Measurements from ENCODE around the gene RAD51C.
"Not testable (repeated sequence)": the region's sequence is repeated elsewhere in the genome, so short reads cannot be mapped to it uniquely, and the experiment has no call there.

The RAD51C gene

GRCh38 chr17:58747674-58748073, 55.3 kb downstream of the RAD51C start:
- DNase-seq = no peak

- not testable (repeated sequence) for DNase-seq
Measured at GRCh38 chr17:58749627-58750026, 57.2 kb downstream of the RAD51C start.

- DNase-seq = no peak
Measured at GRCh38 chr17:58753026-58753425, 60.6 kb downstream of the RAD51C start.

DNA sequence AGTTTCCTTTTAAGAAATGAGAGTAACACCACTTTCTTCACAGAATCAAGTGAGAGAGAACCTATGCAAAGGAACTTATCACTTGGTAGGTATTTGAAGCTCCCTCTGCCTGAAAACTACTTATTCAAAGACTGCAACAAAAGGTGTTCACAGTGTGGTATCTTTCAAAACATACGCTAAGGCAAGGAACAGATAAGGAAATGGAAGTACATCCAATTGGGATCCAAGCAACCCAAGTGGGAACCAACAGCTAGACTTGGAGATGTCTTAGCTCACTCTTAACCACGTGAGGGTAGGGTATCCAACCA, 62.8 kb downstream of the RAD51C start:
- no peak for DNase-seq

DNA sequence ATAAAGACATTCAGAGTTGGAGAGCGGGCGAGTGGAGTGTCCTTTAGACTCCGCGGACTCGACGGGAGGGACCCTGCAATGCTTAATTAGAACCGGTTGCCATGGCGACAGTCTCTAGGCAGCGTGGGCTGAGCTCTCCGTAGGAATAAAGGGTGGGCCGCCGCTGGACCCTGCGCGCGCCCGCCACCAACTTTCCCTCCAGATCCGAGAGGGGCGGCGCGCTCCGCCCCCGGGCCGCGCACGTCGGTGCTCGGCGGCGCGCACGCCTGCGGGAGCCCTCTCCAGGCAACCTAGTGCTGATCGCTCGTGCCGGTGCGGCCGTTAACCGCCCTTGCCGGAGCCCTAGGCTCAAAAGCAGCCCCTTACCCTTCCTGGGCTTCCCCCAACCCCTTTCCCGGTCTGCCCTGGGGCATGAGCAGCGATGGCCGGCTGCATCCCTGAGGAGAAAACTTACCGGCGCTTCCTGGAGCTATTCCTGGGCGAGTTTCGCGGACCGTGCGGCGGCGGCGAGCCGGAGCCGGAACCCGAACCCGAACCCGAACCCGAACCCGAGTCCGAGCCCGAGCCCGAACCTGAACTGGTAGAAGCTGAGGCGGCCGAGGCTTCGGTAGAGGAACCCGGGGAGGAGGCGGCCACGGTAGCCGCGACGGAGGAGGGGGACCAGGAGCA, 63.3 kb downstream of the RAD51C start, which contains the start of gene PPM1E:
PPM1E (plus strand) TSS at position 278 of the 669 bp plus-strand sequence.
- peak; percentile 77 for DNase-seq

DNA sequence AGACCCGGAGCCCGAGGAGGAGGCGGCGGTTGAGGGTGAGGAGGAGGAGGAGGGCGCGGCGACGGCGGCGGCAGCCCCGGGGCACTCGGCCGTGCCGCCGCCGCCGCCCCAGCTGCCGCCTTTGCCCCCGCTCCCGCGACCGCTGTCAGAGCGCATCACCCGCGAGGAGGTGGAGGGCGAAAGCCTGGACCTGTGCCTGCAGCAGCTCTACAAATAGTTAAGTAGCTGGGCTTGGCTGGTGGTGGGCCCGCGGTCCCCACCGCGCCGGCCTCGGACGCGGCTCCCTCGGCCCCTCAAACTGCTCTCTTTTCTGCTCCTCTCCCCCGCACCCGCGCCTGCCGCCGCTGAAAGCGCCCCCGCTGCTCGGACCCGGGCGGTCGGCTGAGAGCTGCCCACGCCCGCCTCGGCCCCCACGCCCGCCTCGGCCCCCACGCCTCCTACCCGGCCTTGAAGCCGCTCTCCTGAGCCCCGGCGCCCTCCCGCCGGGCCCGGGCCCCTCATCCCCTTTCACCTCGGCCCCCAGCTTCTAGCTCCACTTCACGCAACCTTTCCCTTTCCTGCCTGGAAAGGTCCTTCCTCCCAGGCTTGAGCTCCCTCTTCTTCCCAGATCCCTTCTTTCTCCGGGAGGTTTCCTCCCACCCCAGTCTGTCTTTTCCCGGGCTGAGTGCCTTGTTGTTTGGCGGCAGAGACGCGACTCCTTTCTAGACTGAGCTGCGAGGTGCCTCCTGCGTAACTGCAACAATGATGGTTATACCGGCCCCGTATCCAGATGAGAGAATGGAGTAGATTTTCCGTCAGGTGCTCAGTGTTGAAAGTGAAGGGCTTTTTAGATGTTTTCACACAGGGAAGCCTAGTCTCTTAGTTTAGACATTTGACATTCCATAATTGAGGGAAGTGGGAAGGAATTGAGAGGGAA, 64.1 kb downstream of the RAD51C start:
- DNase-seq = peak; percentile 9

DNA sequence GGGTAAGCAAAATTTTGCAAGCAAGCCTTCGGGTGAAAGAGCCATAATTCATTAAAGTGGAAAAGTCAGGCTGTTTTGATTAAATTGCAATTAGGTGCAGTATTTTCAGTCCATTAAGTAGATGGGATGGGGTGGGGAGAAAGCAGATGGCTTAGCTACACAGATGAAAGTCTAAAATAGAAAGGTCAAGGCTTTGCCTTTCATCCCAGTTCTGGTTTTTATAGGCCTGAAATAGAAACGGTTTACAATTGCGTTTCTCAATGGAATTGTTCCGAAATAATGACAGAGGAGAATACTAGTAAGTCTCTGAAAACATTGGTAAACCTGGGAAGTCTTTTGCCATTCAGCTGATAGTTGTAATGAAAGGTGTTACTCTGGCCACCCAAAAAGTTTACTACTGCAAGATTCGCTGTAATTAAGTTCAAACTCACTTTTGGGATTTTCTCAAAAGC, 64.8 kb downstream of the RAD51C start:
- DNase-seq = no peak

DNA sequence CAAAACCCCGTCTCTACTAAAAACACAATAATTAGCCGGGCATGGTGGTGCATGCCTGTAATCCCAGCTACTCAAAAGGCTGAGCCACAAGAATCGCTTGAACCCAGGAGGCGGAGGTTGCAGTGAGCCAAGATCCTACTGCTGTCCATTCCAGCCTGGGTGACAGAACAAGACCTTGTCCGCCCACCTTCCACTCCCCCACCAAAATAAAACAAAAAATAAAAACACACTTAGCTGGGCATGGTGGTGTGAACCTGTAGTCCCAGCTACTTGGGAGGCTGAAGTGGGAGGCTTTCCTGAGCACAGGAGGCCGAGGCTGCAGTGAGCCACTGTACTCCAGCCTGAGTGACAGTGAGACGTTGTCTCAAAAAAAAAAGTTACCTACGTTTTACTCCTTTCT, 66.5 kb downstream of the RAD51C start:
- DNase-seq = no peak

DNA sequence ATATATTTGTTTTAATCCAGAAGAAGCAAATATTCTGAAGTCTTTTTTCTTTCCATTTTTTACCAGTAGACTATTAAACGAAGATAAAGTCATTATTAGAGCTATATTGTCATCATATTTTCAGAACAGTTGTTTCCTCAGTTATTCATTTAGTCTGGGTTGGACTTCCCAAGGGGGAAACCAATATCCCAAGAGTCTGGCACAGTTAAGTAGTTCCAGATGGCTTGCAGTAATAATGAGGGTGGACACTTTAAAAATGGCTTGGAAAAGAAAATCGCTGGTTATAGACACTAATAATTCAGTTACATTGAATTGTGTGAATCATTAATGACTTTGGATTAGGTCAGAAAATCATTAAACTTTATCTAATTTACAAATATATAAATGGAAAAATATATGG, 67.1 kb downstream of the RAD51C start:
- DNase-seq = no peak

GRCh38 chr17:58760248-58760647, 67.8 kb downstream of the RAD51C start:
- DNase-seq = no peak

GRCh38 chr17:58763263-58763662, 70.9 kb downstream of the RAD51C start:
- DNase-seq = no peak

- DNase-seq = no peak
Measured at GRCh38 chr17:58764373-58764772, 72.0 kb downstream of the RAD51C start.

- DNase-seq = not testable (repeated sequence)
Measured at GRCh38 chr17:58778482-58778881, 86.1 kb downstream of the RAD51C start.

DNA sequence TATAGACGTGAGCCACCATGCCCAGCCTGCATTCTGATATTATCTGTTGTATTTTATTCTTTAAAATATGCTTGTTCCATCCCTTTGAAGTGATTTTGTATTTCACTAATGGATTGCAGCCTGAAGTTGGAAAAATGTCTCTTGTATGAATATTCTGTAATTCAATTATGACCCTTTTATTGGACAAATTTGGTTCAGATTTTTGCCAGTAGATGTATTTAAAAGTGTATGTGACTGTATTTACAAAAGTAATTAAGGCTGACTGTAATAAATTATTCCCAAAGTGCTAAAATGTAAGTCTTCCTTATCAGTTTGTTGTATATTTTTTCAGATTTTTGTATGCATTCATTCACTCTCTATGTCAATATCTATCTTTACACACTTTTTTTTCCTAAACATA, 87.0 kb downstream of the RAD51C start:
- no peak for DNase-seq

DNA sequence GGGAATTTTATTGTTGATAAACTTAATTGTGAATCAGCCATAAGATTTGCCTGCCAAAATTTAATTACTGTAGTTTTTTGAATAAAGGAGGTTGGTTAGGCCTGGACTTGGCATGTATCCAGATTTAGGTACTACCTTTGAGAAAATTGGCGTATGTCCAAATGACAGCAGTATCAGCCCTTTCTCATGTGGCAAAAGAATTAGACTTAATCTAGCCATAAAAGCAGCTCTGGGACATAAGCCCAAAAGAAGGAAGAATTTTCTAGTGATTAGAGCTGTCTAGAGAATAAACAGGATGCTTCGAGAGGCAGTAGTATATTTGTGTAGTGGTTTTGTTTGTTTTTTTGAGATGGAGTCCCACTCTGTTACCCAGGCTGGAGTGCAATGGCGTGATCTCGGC, 91.0 kb downstream of the RAD51C start:
- DNase-seq = no peak

DNA sequence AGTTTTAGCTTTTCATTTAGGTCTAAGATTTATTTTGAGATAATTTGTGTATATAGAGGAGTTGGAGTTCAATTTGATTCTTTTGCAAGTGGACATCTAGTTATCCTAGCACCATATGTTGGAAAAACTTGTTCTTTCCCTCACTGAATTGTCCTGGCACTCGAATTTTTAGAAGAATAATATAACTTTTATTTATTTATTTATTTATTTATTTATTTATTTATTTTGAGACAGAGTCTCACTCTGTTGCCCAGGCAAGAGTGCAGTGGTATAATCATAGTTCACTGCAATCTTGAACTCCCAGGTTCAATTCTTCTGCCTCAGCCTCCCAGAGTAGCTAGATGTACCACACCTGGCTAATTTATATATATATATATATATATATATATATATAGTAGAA, 92.7 kb downstream of the RAD51C start:
- DNase-seq = no peak

All from NCI-H1694 (cell line).